Left colon (tissue), 2 donors: ENCODE measurements around the gene PXN. TPM values are rescaled to one million over a fixed set of nuclear protein-coding genes. Genes with fewer than 3 reads are reported as not detected.

Experiments
- ATAC-seq: fragments of 200-7000 bp; cut with Tn5 transposase; one replicate; pipeline ENCODE4 v1.9.1; 2020; ENCODE audit warnings: mild to moderate bottlenecking, moderate library complexity
- DNase-seq, 2 donors: peaks; one replicate each; pipeline ENCODE4 v3.0.0-alpha.2; 2020
- intact Hi-C, 2 donors: fragments of 100-400 bp; cut with DNase I in 1 of 2; cut with micrococcal nuclease in 1 of 2; formaldehyde crosslinking; loops; one replicate each; pipeline versions ENCODE4 v1.11.2 to v1.14.0; 2022; cut with DNase I, micrococcal nuclease
- long read RNA-seq: library from polyadenylated mRNA; unstranded; transcript quantifications from one replicate; pipeline ENCODE4 v2.0.0, GENCODE V29; 2021
- total RNA-seq, 2 donors: library from RNA; stranded (reverse); fragmentation: NEBNext Ultra II Directional; extraction: Animal tissue kit (Norgen Biotek cat#: 25700); gene quantifications; one replicate each; pipeline ENCODE4 v1.2.1, GENCODE V29; 2021
- donor health status: DM: no; HTN: no; CAD: no.
- donor health status: DM: yes; HTN: yes; CAD: no.

The PXN gene
- 100 to 1,000 TPM; 161 to 164 TPM for total RNA-seq
- long read RNA-seq, partial matches to known transcripts, result 15 of 343 reads
- long read RNA-seq, other reads (novel, unspliced or antisense), result 328 of 343 reads

- intact Hi-C loops, result loop anchor here (2.0 to 5.0 kb wide), 2 partner anchors 38 to 39 kb away; no protein-coding TSS in a partner anchor
- ATAC-seq (peak; percentile 84), DNase-seq (peak; percentile 79 to 91)
Observed at GRCh38 chr12:120265473-120266179, at the start of gene PXN. Gene PXN, minus strand, starts transcription at chr12:120265730. Its CDS starts 101 bp downstream, at chr12:120265629.

DNA sequence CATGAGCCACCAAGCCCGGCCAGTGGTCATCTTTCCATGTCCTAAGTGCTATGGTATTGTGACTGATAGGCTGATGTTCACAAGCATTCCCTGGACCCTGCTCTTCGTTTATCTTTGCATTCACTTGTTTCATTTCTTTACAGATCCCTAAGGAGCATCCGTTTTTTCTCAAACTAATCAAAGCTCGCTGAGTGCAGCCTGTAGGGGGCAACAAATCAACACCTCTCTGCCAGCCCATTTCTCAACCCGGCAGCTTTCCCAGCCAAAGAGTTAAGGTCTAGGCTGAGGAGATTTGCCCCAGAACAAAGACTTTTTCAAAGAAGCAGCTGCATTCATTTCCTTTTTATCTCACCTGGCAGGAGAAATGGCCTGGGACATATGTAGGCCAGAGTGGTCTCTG lies 48.7 kb upstream of the PXN start:
- ATAC-seq (no peak), DNase-seq (no peak)
- intact Hi-C loops, result no loop called here

- intact Hi-C loops, result no loop called here
- DNase-seq (peak; percentile 88 to 96), ATAC-seq (peak; percentile 99)
Observed at GRCh38 chr12:120301962-120302815, 36.7 kb upstream of the PXN start, which contains the start of gene SIRT4. Gene SIRT4, plus strand, starts transcription at chr12:120302321. Its CDS starts 1,241 bp downstream, at chr12:120303562.

- DNase-seq (peak; percentile 63 to 68), ATAC-seq (peak; percentile 49)
- intact Hi-C loops, result no loop called here
Observed at GRCh38 chr12:120292661-120293531, 27.4 kb upstream of the PXN start, which contains the start of gene RNU4-1. Gene RNU4-1, minus strand, starts transcription at chr12:120293237.

- DNase-seq (no peak), ATAC-seq (peak; percentile 16)
- intact Hi-C loops, result no loop called here
Observed at GRCh38 chr12:120292411-120292660, 26.8 kb upstream of the PXN start.

DNA sequence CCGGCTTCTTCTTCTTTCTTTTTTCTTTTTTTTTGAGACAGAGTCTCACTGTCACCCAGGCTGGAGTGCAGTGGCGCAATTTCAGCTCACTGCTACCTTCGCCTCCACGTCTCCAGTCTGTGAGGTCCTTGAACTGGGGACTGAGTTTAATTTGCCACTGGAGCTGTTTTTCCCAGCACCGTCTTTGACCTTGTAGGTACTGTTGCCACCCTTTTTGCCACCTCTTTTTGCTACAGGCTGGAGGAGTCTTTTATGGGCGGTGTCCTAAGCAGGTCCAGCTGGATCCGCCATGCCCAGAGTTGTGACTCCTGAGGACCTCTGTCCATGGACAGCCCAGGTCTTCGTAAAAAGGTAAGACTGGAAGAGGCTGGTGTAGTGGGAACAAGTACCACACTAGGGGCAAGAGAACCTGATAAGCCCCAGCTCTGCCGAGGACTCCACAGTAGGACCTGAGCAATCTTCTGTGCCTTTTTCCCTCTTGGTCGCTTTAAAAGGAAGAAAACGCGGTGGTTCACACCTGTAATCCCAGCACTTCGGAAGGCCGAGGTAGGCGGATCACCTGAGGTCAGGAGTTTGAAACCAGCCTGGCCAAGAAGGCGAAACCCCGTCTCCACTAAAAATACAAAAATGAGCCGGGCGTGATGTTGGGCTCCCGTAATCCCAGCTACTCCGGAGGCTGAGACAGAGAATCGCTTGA lies 25.2 kb upstream of the PXN start:
- DNase-seq, result peak; percentile 44 to 50
- intact Hi-C loops, result no loop called here
- peak; percentile 41 for ATAC-seq

- no peak for DNase-seq
- no peak for ATAC-seq
- intact Hi-C loops, result no loop called here
Observed at GRCh38 chr12:120287491-120287890, 22.0 kb upstream of the PXN start.

DNA sequence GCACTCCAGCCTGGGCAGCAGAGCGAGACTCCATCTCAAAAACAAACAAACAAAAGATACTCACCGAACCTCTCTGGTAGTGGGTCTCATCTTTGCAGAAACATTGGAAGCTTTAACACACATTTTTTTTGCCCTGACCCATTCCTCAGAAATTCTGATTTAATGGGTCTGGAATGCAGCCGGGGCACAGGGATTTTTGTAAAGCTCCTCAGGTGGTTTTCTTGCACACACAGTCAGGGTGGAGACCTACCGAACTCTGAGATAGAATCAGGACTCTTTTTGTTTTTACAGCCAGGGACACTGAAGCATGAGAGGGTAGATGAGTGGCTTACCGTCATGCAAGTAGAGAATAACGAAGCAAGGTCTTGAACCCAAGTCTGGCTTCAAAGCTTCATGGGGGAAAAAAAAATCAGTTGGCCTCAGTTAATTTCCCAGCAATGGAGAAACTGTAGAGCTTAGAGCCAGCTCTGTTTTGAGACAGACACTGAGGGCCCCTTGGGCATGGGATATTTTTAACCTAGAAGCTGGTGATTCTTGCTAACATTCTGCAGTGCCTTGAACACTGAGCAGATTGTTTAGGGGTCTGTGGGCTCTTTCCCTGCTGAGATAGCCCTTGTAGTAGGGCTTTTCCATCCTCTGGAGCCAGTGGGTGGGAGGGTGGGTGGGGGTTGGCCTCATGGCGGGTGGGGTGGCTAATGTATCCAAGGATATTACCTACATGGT lies 21.4 kb upstream of the PXN start:
- intact Hi-C loops, result no loop called here
- DNase-seq (no peak), ATAC-seq (no peak)

DNA sequence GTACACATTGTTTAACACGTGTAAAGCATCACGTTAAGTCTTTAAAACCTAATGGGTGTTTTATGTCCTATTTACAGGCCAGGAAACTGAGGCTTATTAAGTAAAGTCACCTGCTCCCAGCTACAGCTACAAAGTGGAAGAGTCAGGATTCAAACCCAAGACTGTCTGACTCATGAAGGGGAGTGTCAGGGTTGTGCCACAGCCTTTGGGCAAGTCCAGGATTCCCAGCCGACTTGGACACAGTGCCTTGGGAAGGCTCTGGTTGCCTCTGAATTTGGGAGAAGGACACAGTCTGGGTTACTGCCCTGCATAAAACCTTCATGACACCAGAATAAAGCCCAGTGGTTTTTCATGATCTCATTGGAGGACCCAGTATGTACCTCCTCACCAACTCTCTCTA lies 18.9 kb upstream of the PXN start:
- intact Hi-C loops, result no loop called here
- no peak for ATAC-seq

GRCh38 chr12:120283318-120283717 lies 17.8 kb upstream of the PXN start:
- intact Hi-C loops, result no loop called here
- no peak for DNase-seq
- no peak for ATAC-seq

More for the DNA sequence above, 18.9 kb upstream of the PXN start:
- no peak for DNase-seq

GRCh38 chr12:120278137-120279069 lies 12.9 kb upstream of the PXN start:
- no peak for ATAC-seq
- intact Hi-C loops, result no loop called here
- DNase-seq, result no peak

DNA sequence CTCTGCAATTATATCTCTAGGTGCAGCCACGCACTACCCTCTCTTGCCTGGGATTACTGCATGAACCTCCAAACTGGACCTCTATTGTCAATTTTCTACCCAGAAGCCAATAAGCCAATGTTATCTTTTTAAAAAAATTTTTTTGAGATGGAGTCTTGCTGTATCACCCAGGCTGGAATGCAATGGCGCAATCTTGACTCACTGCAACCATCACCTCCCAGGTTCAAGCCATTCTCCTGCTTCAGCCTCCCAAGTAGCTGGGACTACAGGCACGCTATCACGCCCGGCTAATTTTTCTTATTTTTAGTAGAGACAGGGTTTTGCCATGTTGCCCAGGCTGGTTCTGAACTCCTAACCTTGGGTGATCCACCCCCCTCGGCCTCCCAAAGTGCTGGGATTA lies 11.2 kb upstream of the PXN start:
- no peak for ATAC-seq
- intact Hi-C loops, result no loop called here
- DNase-seq, result no peak

DNA sequence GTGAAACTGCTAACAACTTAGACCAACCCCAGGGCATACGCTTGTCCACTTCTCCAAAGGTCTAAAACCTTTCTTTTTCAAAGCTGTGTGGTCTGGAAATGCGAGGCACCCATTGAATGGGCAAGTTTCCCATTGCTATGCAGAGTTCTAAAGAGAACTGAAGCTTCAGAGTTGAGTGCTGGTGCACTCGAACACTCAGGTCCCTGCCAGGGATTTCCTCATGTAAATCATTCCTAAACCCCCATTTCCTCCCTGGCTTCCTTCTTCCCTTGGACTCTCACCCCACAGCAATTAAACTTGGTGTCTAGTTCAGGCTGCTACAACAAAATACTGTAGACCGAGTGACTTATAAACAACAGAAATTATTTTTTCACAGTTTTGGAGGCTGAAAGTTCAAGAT lies 2.2 kb upstream of the PXN start:
- intact Hi-C loops, result loop anchor here (2.0 to 5.0 kb wide), 2 partner anchors 40 to 41 kb away; no protein-coding TSS in a partner anchor
- DNase-seq (no peak), ATAC-seq (peak; percentile 73)

DNA sequence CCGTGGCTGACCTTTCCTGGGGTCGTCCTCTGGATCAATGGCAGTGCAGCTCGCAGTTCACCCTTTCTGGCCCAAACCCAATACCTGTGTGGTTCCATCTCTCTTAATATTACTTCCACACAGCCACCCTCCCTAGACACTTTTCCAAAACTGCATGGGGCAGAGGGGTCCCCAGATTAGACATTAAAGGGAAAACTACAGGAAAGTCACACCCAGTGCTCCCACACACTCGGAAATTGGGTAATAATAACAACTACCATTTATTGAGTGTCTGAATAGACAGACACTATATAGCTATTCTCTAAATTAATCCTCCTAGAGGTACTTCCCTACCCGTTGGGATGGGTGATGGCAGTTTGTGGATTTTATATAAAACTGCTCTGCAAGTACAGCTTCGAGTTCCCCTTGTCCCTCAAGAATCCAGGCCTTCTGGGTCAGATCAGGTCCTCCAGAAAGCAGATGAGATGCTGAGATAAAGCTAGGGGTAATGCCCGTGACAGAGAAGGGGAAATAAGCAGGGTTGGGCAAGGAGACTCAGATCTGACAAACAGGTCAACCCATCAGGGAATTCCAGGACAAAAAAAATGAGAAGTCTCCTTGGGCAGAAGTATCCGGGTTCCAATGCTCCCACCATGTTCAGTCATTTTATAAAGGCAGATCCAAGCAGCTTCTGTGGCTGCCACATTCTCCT lies 795 bp upstream of the PXN start:
- no peak for ATAC-seq
- DNase-seq, result no peak
- intact Hi-C loops, result loop anchor here (2.0 to 5.0 kb wide), 2 partner anchors 39 to 40 kb away; no protein-coding TSS in a partner anchor

- peak in 1 of 2 donors; percentile 38 for DNase-seq
- no peak for ATAC-seq
- intact Hi-C loops, result loop anchor here in 1 of 2 donors (5.0 kb wide), 1 partner anchor 38 kb away; no protein-coding TSS in a partner anchor
Observed at GRCh38 chr12:120264904-120265472, 542 bp downstream of the PXN start.
